A549 (cell line): ENCODE data around the gene IQCF6.

Experiments used
- CTCF ChIP-seq: fragments of >200 bp; sonication (Bioruptor Twin); formaldehyde crosslinking; IDR thresholded peaks from 3 replicates; pipeline ENCODE4 v1.5.1; 2016
- POLR2A ChIP-seq: IDR thresholded peaks from 2 replicates; pipeline ENCODE4 v1.6.1; 2012; ENCODE audit warnings: mild to moderate bottlenecking, low read length

- TF ChIP-seq POLR2A (no peak), CTCF (no peak)
Measured at GRCh38 chr3:51786267-51786666, 7.2 kb upstream of the IQCF6 start.
